Ovary (tissue), 3 donors: Measurements from ENCODE around the gene PNPLA5.

Source experiments
- POLR2A ChIP-seq: fragments of 450-650 bp; IDR thresholded peaks from one replicate; pipeline ENCODE4 v1.6.1; 2017; ENCODE audit warnings: antibody characterized with exemption, mild to moderate bottlenecking, moderate library complexity
- TF ChIP-seq, protein P1 (sequence below), 3 donors: fragments of 450-650 bp in 2 of 3; fragments of 200-600 bp in 1 of 3; IDR thresholded peaks; one replicate each; pipeline versions ENCODE4 v1.5.1 to v1.8.0; 2016 to 2022; ENCODE audit warnings: antibody characterized with exemption in 3 of 3, mild to moderate bottlenecking in 1 of 3
- donor health status: DM: no; HTN: no; CAD: no.

DNA sequence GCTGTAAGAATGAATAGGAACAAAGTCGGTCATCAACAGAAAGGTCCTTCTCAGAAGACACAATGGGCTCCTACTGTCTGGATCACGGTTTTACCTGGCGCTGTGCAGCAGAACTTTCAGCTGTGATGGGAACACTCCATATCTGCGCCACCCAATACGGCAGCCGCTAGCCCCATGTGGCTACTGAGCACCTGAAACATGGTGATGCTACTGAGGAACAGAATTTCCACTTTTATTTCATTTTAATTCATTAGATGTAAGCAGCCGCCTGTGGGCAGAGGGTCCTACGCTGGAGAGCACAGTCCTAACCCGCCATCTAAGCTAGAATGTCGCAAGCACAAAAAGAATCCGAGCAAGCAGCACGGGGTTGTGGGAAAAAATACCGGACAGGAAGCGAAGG is 32.2 kb downstream of the PNPLA5 start:
- TF ChIP-seq, protein P1, sequence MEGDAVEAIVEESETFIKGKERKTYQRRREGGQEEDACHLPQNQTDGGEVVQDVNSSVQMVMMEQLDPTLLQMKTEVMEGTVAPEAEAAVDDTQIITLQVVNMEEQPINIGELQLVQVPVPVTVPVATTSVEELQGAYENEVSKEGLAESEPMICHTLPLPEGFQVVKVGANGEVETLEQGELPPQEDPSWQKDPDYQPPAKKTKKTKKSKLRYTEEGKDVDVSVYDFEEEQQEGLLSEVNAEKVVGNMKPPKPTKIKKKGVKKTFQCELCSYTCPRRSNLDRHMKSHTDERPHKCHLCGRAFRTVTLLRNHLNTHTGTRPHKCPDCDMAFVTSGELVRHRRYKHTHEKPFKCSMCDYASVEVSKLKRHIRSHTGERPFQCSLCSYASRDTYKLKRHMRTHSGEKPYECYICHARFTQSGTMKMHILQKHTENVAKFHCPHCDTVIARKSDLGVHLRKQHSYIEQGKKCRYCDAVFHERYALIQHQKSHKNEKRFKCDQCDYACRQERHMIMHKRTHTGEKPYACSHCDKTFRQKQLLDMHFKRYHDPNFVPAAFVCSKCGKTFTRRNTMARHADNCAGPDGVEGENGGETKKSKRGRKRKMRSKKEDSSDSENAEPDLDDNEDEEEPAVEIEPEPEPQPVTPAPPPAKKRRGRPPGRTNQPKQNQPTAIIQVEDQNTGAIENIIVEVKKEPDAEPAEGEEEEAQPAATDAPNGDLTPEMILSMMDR (IDR thresholded peaks at IDR 0.05), result no peak
- no peak for TF ChIP-seq POLR2A
